HG02840 (cell line): ENCODE measurements around the gene RIMS1.
A peak's percentile ranks its signal among the peaks of the same experiment; 100 is the strongest.
"Not testable (repeated sequence)": the region's sequence is repeated elsewhere in the genome, so short reads cannot be mapped to it uniquely, and the experiment has no call there.

ENCODE experiments used
- ATAC-seq: cut with Tn5 transposase; IDR thresholded peaks from one replicate; pipeline ENCODE4 v1.9.1; 2021; ENCODE audit warnings: mild to moderate bottlenecking, moderate library complexity, moderate number of reproducible peaks; ENCODE audit not compliant: unreplicated experiment, low FRiP score

RIMS1 gene

DNA sequence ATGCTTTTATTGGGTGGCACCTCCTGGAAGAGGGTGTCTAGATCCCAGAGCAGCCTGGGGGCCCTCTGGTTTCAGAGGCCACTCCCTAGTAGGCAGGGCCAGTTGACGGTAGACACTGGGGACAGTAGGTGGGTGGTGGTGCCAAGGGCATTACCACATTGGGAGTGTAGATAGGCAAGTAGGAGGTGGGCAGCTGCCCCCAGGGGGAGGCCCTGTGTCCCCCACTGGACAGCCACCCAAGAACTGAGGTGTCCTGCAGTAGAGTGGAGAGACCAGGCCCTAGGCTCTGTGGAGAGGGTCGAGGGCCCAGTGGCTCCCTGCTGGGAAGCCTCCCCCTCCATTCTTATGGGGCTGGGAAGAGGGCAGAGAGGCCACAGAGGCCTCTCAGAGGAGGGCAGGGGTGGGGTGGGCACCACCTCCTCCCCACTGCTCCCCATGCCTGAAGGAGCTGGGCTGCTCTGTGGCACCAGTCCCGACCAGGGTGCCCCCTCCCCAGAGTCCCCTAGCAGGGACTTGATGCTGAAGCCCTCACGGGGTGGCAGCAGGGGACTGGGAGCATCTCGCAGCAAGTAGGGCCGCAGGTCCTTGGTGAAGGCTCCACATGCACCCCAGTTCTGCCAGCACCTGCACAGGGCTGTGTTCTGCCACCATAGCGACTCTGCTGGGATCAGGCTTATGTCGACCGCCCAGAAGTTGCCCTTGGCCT lies 430.5 kb downstream of the RIMS1 start:
- ATAC-seq: no peak

- no peak for ATAC-seq
Measured at GRCh38 chr6:72321788-72322187, 435.4 kb downstream of the RIMS1 start.

DNA sequence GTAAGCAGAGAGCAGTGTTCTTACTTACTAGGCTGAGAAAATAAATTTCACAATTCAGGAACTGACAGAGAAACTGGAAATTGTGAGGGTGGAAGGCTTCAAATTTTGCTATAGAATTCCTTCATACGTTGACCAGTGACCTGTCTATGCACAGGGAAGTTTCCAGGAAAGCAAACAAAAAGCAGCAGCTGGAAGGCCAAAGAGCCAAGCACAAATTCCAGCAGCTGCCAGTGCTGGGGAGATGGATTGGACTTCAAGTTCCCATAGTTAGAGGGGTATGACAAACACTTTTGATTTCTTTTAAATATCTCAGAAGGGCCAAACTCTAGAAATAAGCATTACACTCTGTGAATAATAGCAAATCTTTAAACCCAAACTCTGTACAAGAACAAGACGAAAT lies 436.4 kb downstream of the RIMS1 start:
- no peak for ATAC-seq

- ATAC-seq: no peak
Measured at GRCh38 chr6:72324591-72324990, 438.2 kb downstream of the RIMS1 start.

DNA sequence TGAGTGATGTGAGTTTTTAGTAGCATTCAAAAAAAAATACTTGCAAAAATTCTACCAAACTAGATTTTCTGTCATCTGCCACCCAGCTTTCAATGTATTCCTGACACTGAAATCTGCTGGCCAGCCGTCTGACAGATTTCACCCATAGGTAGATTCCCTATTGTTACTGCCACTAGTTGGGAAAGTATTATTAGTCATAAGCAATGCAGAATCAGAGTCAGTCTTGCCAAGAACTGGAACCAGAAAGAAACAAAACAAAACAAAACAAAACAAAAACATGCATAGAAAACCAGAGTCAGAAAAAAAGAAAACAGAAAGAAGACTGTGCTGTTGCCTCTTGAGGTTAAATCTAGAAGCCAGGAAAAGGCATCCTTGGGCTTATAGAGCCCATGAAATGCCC lies 442.4 kb downstream of the RIMS1 start:
- ATAC-seq: no peak

GRCh38 chr6:72335203-72335602 lies 448.9 kb downstream of the RIMS1 start:
- not testable (repeated sequence) for ATAC-seq

GRCh38 chr6:72348926-72349325 lies 462.6 kb downstream of the RIMS1 start:
- ATAC-seq: no peak

DNA sequence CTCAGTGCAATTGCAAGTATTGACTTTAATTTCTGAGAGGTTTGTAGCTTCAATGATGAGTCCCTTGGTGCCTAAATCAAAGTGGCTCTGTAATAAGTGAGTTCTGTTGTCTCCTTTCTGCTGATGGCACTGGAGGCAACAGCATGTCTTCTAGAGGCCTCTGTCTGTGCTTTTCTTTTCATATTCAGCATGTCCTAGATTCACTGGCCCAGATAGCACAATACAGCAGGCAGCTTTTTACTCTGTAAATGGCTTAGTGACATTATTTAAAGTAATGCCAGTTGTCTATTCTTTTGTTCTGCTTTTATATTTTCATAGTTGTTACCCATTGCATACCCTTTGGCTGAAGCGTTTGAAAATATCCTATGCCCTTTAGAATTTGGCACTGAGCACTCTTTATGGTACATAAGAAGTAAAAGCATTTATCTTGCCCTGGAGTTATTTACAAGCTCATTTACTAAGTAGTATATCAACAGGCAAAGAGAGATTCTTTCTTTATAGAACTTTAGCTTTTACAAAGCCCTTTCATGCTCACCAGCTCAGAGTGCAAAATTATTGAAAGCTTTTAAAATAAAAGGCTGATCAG lies 464.0 kb downstream of the RIMS1 start:
- ATAC-seq: no peak

DNA sequence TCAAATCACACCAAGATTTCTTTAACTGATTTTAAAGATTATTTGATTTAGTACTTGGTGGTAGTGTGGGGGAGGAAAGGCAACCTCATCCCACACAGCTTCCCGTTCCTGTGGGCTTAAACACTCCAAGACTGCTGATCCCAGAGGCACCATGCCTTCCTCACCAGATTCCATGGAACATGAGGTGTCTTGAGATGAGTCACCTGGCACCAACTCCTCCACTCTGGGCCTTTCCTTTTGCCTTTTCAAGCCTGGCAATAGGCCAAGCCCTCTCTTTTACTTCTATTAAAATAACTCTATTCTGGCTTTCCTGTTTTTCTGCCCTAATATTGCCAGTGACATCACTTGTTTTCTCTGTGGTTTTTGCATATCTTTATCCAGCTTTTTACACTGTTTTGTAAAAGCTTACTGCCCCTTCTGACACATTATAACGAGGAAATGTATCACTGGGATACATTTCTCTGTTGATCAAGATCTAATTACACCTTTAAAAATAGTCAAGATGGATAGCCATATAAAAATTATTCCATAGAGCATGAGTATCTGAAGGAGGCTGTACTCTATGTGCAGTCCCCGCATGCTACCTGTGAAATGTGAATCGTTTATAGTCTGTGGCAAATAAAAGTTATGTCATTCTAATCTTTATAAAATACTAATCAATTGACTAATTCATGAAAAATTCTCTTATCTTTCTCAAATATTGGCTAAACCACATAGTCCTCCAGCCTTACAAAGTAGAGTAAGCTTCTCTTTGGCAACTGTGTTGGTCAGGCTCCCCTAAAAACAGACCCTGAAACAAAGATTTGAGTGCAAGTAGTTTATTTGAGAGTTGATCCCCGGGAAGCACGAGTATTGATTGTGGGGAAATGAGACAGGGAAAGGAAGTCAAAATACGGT lies 477.7 kb downstream of the RIMS1 start:
- no peak for ATAC-seq

DNA sequence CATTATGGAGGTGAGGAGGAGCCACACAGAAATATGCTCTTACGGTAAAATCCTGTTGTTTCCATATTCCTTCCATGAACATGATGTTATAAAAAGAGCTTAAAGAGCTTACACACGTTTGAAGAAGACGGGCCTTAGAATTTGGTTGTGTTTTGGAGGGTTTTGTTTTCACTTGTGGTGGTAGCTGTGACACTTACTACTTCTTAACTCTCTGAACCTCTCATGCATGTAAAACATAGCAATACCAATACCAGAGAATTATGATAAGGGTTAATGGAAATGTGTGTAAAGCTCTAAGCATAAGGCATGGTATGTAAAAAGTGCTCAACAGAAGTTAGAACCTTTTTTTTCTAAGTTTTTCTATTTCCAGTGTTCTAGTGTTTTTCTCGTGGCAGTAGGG lies 479.4 kb downstream of the RIMS1 start:
- no peak for ATAC-seq

GRCh38 chr6:72367439-72367838 lies 481.1 kb downstream of the RIMS1 start:
- ATAC-seq: no peak

DNA sequence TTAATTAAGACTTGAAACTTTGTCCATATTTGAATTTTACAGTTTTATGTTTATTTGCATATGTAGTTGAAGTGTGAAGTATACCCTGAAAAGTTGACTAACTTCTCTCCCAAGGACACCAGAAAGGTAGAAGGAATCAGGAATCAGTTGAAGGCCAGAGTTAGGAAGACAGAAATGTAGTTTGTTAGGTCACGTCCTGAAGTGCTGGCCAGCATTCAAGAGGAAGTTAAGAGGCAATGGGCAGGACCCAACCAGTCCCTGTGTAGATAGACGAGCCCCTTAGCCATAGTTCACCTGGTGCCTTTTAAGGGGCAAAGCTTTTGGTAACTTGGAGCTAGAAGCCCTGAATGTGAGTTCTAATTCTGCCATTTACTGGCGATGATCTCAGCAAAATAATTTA lies 485.1 kb downstream of the RIMS1 start:
- no peak for ATAC-seq

DNA sequence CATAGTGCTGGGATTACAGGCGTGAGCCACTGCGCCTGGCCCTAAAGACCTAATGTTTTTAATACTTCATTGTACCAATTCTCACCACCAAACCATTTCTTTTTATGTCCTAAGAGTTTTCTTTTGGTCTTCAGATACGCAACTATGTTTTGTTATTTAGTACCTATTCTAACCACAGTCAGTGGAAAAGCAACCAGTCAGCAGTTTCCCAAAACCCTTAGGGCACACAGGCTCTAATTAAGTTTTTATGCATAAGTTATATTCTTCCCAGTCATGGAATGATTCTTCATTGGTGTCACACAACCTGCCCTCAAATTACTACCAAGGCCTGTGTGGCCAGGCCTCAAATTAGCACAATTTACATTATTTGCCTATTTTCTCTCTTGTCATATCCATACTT lies 487.8 kb downstream of the RIMS1 start:
- ATAC-seq: no peak

GRCh38 chr6:72374857-72375256 lies 488.5 kb downstream of the RIMS1 start:
- ATAC-seq: no peak

DNA sequence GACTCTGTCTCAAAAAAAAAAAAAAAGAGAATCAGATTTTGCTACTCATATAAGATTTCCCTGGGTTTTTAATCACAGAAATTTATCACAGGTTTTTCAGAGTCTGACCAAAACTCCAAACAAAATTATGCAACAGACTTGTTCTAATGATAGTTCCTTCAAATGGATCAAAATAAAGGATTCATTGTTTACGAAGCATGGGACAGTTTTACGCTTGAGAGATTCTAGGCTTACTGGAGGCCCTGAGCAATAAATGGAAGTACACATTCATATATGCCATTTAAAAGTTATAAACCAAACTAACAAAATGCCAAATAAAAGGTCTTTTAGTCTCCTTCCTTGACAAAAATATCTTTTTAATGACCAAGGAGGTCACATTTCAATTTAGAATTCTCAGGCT lies 490.4 kb downstream of the RIMS1 start:
- no peak for ATAC-seq

DNA sequence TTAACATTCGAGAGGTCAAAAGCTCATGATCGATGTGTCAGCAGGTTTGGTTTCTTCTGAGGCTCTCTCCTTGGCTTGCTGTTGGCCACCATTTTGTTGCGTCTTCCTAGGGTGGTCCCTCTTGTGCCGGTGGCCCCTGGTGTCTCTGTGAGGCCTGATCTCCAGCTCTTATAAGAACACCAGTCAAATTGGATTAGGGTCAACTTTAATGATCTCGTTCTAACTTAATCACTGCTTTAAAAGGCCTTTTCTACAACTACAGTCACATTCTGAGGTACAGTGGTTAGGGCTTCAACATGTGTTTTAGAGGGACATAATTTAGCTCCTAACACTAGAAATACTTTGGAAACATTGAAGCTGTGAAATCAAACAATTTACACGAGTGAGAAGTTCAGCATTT lies 494.7 kb downstream of the RIMS1 start:
- no peak for ATAC-seq

DNA sequence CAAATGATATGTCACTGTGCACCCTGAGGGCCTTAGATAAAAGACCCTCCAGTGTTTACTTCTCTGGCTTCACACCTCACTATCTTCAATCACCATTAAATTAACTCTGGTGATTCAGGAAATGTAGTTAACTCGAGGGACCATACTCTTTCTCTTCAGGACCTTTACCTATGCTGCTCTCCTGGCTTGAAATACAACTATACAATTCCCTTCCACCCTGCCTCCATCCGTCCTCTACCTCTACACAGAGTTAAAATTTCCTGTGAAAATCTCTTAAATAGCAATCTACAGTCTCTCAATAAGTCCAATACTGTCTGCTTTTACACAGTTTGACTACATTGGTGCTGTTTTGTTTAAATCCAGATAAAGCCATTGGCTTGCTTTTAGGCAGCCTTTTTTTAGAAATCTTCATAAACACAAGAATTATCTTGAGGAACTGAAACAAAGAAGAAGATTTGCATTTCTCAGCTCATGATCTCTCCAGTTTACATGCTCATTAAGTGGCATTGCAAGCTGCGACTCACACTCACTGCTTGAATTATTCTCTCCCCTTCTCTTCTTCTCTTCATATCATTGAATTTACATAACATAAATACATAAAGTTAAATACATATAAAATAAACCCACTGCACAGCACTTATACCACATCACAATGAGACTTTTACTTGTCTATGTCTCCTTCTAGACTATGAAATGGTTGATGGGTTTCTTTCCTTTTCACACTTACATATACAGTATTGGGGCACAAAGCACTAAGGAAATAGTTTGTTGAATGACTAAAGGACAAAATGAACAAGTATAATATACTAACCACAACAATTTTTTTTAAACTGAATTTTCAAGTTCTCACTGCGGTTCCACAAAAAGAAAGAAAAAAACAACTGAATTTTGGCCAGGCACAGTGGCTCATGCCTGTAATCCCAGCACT lies 496.5 kb downstream of the RIMS1 start:
- peak; percentile 99 for ATAC-seq

DNA sequence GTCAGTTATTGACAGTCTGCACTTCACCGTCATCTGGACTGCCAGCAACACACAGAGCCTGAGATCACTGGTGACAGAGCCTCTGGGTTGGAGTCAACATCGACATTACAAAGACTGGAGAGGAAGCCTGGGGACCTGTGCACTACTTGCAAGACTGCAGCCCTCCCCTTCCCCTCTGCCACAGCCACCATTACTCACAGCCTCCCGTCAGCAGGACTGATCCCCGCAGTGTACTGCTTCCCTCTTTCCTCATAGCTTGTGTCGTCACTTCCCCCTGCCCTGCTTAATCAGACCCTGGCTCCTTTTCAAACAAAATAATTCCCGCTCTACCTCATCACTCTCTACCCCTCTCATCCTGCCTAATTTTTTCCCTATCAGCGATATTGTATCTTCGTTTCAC lies 500.0 kb downstream of the RIMS1 start:
- ATAC-seq: no peak

DNA sequence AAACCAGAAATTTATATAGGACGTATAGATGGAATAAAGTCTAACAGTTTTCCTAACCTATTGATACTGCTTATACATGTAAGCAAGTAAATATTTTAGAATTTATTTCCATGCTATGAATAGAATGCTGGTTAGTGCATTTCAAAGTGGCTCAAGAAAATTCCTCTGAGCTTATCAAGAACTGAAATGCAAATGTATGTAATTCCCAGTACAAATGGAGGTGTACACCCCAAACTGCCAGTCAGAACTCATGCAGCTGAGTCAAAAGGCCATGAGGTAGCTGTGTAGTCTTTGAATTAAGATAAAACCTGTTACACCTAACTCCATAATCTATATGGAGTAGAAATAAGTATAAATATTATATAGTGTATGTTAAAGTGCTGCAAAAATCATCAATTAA lies 503.3 kb downstream of the RIMS1 start:
- no peak for ATAC-seq

GRCh38 chr6:72390548-72390947 lies 504.2 kb downstream of the RIMS1 start:
- ATAC-seq: no peak
